Neural crest cell (in vitro differentiated cells): Measurements from ENCODE around the gene NHS. TPM values are rescaled to one million over a fixed set of nuclear protein-coding genes. Genes with fewer than 3 reads are reported as not detected.

Source experiments
- DNase-seq: peaks from one replicate; pipeline ENCODE4 v3.0.0; 2021; ENCODE audit warnings: low read depth, mixed read lengths, low spot score
- H3K27ac Mint-ChIP-seq: one replicate; pipeline ENCODE4 v1.8.0; 2021; ENCODE audit warnings: mild to moderate bottlenecking, mixed read lengths; ENCODE audit not compliant: unreplicated experiment
- H3K27me3 Mint-ChIP-seq: 2 replicates; pipeline ENCODE4 v1.8.0; 2021; ENCODE audit warnings: low read depth, mild to moderate bottlenecking, mixed read lengths
- H3K36me3 Mint-ChIP-seq: 2 replicates; pipeline ENCODE4 v1.8.0; 2021; ENCODE audit warnings: low read depth, mild to moderate bottlenecking, mixed read lengths
- H3K4me1 Mint-ChIP-seq: 2 replicates; pipeline ENCODE4 v1.8.0; 2021; ENCODE audit warnings: mixed read lengths
- H3K4me3 Mint-ChIP-seq: one replicate; pipeline ENCODE4 v1.8.0; 2021; ENCODE audit warnings: mild to moderate bottlenecking, mixed read lengths
- H3K9me3 Mint-ChIP-seq: 2 replicates; pipeline ENCODE4 v1.8.0; 2021; ENCODE audit warnings: mixed read lengths
- total RNA-seq: library from RNA; stranded (reverse); gene quantifications from 2 replicates; pipeline ENCODE4 v1.2.1, GENCODE V29; 2021
- TF ChIP-seq, protein P1 (sequence below): fragments of 200-600 bp; sonication (generic); conservative IDR thresholded peaks from 2 replicates; pipeline ENCODE4 v1.5.0; 2021; ENCODE audit warnings: antibody characterized with exemption, mild to moderate bottlenecking

NHS gene
- total RNA-seq, 1 donor from 2014 or later: 10.7 TPM

- no peak for DNase-seq
- Mint-ChIP-seq H3K4me3 (no peak overlapping the region), H3K27ac (no peak overlapping the region), H3K36me3 (peaks cover 3% of the 10 kb centered on the region), H3K9me3 (no peaks in the 10 kb centered on the region), H3K4me1 (peaks cover 1% of the 10 kb centered on the region), H3K27me3 (no peaks in the 10 kb centered on the region)
- TF ChIP-seq, protein P1, sequence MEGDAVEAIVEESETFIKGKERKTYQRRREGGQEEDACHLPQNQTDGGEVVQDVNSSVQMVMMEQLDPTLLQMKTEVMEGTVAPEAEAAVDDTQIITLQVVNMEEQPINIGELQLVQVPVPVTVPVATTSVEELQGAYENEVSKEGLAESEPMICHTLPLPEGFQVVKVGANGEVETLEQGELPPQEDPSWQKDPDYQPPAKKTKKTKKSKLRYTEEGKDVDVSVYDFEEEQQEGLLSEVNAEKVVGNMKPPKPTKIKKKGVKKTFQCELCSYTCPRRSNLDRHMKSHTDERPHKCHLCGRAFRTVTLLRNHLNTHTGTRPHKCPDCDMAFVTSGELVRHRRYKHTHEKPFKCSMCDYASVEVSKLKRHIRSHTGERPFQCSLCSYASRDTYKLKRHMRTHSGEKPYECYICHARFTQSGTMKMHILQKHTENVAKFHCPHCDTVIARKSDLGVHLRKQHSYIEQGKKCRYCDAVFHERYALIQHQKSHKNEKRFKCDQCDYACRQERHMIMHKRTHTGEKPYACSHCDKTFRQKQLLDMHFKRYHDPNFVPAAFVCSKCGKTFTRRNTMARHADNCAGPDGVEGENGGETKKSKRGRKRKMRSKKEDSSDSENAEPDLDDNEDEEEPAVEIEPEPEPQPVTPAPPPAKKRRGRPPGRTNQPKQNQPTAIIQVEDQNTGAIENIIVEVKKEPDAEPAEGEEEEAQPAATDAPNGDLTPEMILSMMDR: no peak
Observed at GRCh38 chrX:17705211-17705610, 330.2 kb downstream of the NHS start.

DNA sequence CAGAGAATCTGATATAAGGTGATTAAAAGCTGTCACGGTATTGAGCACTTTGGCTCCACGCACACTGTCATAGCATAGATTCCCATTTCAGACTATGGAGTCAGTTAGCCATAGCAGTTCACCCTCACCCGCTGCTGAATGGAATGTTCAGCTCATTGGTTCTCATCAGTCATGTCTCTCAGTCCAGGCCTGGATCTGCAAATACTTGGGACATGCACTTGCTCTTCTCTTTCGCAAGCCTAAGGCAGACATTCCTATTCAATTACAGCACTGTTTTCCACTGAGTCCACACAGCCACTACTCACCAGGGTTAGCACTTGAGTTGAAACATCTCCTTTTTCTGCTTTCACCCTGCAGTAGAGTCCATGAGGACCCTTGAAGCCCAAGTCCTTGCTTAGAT, 331.7 kb downstream of the NHS start:
- Mint-ChIP-seq H3K4me1 (peaks cover 6% of the 10 kb centered on the region), H3K27ac (no peak overlapping the region), H3K27me3 (no peaks in the 10 kb centered on the region), H3K9me3 (no peaks in the 10 kb centered on the region), H3K36me3 (peaks cover 3% of the 10 kb centered on the region), H3K4me3 (no peak overlapping the region)
- DNase-seq: no peak
- TF ChIP-seq, protein P1: no peak

GRCh38 chrX:17707731-17708130, 332.7 kb downstream of the NHS start:
- H3K27me3 Mint-ChIP-seq: no peaks in the 10 kb centered on the region
- no peak for DNase-seq
- H3K36me3 Mint-ChIP-seq: peaks cover 3% of the 10 kb centered on the region
- H3K4me1 Mint-ChIP-seq: peaks cover 6% of the 10 kb centered on the region
- no peaks in the 10 kb centered on the region for H3K9me3 Mint-ChIP-seq
- no peak overlapping the region for H3K4me3 Mint-ChIP-seq
- no peak overlapping the region for H3K27ac Mint-ChIP-seq
- TF ChIP-seq, protein P1: no peak

DNA sequence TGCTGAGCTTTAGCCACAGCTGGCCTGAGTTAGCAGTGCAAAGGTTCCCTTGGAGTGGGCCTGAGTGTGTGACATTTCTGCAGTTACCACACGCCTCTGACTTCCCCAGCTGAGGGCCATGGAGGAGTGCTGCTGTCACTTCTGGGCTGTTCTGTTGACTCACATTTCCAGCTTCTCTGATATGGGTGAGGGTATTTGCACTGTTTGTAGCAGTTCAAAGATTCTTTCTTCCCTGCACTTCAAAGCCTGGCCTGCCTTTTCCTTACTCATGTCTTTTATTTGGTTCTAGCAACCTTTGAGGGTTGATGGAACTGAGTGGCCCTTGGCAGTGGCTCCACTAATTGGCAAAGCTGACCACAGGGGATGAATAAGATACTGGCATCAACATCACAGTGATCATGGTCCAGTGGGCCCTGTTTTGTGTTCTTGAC, 335.9 kb downstream of the NHS start:
- DNase-seq: no peak
- H3K27ac Mint-ChIP-seq: no peak overlapping the region
- H3K4me3 Mint-ChIP-seq: no peak overlapping the region
- H3K4me1 Mint-ChIP-seq: peaks cover 6% of the 10 kb centered on the region
- H3K9me3 Mint-ChIP-seq: no peaks in the 10 kb centered on the region
- TF ChIP-seq, protein P1: no peak
- H3K36me3 Mint-ChIP-seq: peaks cover 3% of the 10 kb centered on the region
- H3K27me3 Mint-ChIP-seq: no peaks in the 10 kb centered on the region

DNA sequence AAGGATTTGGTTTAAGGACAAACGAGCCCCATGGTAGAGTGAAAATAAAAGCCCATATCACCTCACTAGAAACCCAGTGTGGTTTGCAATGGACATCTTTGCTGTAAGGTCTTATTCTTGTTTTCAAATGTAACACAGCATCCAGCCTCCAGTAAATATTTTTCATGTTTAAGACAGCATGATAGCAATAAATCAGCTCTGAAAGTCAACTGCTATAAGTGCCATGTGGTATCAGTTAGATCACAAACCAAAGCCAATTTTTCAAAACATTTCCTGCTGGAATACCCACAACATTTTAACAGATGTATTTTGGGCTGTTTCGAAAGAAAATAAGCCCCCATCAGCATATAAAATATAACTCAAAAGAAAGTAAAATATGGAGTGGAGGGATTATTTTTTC, 338.3 kb downstream of the NHS start:
- Mint-ChIP-seq H3K36me3 (no peaks in the 10 kb centered on the region), H3K27ac (no peak overlapping the region), H3K27me3 (no peaks in the 10 kb centered on the region), H3K4me1 (peaks cover 6% of the 10 kb centered on the region), H3K9me3 (no peaks in the 10 kb centered on the region), H3K4me3 (no peak overlapping the region)
- no peak for DNase-seq
- TF ChIP-seq, protein P1: no peak
